KOPT-K1 (cell line): ENCODE measurements around the gene PLK3.
"Not testable (repeated sequence)": the region's sequence is repeated elsewhere in the genome, so short reads cannot be mapped to it uniquely, and the experiment has no call there.

Experiments used
- H3K27ac ChIP-seq: fragments of 200-600 bp; sonication (generic); 2 replicates; pipeline ENCODE4 v1.5.1; 2016; ENCODE audit warnings: antibody characterized with exemption, mild to moderate bottlenecking, low read depth, low read length; ENCODE audit not compliant: poor library complexity, severe bottlenecking
- H3K36me3 ChIP-seq: fragments of 200-600 bp; sonication (generic); 2 replicates; pipeline ENCODE4 v1.5.1; 2017; ENCODE audit warnings: antibody characterized with exemption, mild to moderate bottlenecking, low read length, moderate library complexity; ENCODE audit not compliant: insufficient read depth
- H3K9me3 ChIP-seq: fragments of 200-600 bp; sonication (generic); 2 replicates; pipeline ENCODE4 v1.5.1; 2017; ENCODE audit warnings: antibody characterized with exemption, low read length, mild to moderate bottlenecking; ENCODE audit not compliant: insufficient read depth, poor library complexity, severe bottlenecking

Gene PLK3

DNA sequence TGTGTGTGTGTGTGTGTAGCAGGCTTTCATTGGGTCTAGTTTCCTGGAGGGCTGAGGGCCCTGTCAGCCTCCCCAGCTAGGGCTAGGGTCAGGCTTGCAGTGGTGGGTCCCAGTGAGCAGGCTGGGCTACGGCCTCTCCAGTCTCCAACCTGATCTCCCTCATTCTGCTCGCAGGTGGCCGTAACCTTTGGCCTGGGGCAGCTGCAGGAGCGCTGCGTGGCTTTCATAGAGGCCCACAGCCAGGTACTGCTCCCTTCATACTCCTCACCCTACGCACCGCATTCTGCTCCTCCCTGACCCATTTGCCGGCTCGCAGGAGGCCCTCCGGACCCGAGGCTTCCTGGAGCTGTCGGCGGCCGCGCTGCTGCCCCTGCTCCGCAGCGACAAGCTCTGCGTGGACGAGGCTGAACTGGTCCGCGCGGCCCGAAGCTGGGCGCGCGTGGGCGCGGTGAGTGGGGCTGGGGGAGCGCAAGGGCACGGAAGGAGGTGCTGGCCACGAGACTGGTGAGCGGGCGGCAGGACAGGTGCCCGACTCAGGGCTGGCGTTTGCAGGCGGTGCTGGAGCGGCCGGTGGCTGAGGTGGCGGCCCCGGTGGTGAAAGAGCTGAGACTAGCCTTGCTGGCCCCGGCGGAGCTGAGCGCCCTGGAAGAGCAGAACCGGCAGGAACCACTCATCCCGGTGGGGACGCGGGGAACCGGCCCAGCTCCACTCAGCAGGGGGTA, 12.8 kb downstream of the PLK3 start:
- H3K9me3 ChIP-seq: no peaks in the 10 kb centered on the region
- peak overlapping the region; percentile 77 for H3K27ac ChIP-seq
- H3K36me3 ChIP-seq: no peaks in the 10 kb centered on the region

DNA sequence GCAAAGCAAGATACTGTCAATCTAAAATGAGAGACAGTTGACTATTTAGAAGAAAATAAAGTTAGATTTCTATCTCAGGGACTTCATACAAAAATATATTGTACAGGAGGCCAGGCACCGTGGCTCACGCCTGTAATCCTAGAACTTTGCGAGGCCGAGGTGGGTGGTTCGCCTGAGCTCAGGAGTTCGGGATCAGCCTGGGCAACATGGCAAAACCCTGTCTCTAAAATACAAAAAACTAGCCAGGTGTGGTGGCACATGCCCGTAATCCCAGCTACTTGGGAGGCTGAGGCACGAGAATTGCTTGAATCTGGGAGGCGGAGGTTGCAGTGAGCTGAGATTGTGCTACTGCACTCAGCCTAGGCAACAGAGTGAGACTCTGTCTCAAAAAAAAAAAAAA, 15.7 kb downstream of the PLK3 start:
- H3K27ac ChIP-seq, H3K36me3 ChIP-seq, H3K9me3 ChIP-seq: not testable (repeated sequence)

DNA sequence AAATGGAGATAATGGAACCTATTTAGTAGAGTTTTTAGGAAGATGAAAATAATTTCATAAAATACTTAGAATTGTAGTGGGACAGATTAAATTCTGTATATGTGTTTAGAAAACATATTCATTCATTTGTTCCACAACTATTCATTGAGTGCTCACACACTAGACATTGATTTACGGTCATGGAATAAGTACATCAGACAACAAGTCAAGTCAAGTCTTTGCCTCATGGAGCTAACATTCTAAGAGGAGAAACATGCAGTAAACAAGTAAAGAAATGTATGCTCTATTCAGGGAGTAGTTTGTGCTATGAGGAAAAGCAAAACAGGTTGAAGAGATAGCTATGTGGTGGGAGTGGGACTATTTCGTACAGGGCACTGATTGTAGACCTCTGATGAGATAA, 17.1 kb downstream of the PLK3 start:
- Histone ChIP-seq H3K9me3 (no peaks in the 10 kb centered on the region), H3K27ac (no peak overlapping the region), H3K36me3 (no peaks in the 10 kb centered on the region)

DNA sequence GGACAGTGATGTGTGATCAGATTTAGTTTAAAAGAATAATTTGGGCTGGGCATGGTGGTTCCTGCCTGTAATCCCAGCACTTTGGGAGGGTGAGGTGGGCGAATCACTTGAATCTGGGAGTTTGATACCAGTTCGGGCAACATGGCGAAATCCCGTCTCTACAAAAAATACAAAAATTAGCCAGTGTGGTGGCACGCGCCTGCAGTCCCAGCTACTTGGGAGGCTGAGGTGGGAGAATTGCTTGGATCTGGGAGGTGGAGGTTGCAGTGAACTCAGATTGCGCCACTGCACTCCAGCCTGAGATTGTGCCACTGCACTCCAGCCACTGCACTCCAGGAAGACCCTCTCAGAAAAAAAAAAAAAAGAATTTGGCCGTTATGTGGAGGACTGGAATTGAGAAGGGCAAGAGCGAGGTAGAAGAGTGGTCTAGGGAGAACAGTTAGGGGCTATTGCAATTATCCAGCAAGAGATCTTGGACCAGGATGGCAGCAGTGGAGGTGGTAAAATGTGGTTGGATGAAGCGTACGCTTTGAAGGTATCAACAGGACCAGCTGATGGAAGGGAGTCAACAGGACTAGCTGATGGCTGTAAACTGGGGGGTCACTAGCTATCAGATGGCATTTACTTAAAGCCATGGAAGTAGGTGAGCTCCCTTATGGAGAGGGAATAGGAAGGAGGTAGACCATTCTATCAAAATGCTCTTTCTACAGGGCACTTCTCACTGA, 17.8 kb downstream of the PLK3 start:
- no peaks in the 10 kb centered on the region for H3K36me3 ChIP-seq
- no peaks in the 10 kb centered on the region for H3K9me3 ChIP-seq
- H3K27ac ChIP-seq: no peak overlapping the region

DNA sequence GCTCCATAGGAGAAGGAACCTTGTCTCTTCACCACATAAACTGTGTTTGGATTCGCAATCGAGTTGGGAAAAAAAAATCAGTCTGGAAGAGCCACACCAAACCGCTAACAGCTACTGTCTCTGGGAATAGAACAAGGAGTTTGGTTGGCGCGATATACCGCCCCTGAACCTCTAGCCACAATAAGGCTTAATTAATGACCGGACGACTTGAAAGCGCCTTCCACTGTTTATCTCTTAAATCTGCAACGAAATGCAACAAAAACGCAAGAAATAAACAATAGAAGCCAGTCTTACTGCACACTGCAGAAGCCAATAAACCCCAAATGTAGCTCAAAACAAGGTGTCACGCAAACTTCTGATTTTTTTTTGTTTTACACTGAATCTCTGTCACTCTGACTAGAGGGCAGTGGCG, 19.0 kb downstream of the PLK3 start:
- Histone ChIP-seq H3K9me3 (no peaks in the 10 kb centered on the region), H3K27ac (peak overlapping the region; percentile 99), H3K36me3 (no peaks in the 10 kb centered on the region)

DNA sequence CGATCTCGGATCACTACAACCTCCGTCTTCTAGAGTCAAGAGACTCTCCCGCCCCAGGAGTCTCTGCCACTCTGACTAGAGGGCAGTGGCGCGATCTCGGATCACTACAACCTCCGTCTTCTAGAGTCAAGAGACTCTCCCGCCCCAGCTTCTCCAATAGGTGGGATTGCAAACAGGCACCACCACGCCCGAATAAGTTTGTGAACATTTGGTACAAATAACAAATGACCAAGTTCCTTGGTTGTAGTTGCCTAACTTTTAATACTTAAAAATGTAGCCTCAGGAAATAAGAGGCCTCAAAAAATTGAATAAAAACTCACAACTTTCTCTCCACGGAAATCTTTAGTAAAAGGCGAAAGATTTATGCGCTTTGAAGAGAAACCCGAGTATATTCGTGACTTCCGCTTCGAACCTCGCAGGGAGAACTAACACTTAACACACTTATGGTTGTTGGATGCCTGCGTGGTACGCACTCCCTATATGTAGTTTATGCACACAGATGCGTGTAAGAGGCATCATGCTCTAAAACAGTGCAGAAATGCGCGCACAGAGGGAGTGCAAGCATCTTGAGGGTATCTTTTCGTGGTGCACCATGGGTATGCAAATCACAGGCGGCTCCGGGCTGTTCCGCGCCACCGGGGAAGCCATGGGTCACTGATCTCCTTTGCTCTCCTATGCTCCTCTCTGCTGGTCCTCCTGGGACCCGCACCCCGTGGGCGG, 19.6 kb downstream of the PLK3 start:
- no peaks in the 10 kb centered on the region for H3K9me3 ChIP-seq
- H3K27ac ChIP-seq: peak overlapping the region; percentile 99
- no peaks in the 10 kb centered on the region for H3K36me3 ChIP-seq

DNA sequence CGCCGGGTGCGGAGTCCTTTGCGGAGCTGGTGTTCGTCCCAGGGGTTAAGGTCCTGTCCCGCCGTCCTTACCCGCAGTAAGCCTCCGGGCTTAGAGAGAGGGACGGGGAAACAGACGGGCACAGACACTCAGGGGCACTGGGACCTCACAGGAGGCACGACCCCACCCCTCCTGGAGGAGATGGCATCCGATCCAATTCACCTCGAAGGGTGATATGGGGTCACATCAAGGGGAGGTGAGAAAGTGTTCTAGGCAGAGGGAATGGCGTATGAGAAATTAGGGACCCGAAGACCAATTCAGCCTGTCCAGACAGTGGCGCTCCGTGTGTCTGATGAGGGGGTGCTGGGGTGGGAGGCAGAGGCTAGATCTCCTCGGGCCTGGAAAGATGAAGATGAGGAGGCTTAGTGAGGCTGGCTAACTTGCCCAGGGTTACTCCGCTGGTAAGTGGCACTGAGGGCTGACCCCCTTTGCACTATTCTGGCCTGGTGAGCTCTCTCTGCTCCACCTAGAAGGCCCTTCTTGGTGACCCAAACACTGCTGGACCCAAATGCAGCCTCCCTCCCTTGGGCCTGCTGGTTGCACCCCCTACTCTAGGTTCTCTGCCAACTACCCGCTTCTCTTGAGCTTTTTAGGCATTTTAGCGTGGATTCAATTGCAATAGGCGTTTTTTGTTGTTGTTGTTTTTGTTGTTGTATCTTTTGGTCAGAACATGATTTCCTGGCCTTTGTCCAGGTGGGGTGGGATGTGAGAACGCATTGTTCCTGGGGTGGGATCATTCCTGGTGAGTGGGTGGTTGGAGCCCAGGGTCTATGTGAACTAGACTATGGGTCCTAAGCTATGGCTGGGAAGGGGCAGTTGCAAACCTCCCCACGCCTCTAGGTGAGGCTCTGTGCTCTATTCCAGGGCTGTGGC, 20.4 kb downstream of the PLK3 start:
- peak overlapping the region; percentile 99 for H3K27ac ChIP-seq
- H3K36me3 ChIP-seq: no peaks in the 10 kb centered on the region
- H3K9me3 ChIP-seq: no peaks in the 10 kb centered on the region

DNA sequence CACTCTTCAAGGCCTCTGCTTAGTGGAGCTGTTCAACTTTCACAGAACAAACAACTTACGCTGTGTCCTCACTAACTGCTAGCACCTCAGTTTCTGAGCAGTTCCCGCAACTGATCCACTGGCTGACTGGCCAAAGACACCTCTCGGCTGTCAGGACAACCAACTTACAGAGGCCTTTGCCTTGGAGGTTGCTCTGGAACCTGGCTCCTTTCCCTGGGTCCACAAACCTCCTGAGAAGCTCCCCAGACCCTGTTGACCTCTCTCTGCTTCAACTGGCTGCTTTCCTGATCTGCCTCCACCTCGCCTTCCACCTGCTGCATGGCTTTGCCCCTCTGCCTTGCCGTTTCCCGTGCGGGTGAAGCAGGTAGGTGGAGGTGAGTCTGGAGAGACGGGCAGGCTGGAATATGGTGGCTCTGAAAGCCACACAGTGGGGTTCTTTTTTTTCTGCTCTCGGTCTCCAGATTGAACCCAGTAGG, 21.1 kb downstream of the PLK3 start:
- no peak overlapping the region for H3K27ac ChIP-seq
- no peaks in the 10 kb centered on the region for H3K36me3 ChIP-seq
- H3K9me3 ChIP-seq: no peaks in the 10 kb centered on the region

DNA sequence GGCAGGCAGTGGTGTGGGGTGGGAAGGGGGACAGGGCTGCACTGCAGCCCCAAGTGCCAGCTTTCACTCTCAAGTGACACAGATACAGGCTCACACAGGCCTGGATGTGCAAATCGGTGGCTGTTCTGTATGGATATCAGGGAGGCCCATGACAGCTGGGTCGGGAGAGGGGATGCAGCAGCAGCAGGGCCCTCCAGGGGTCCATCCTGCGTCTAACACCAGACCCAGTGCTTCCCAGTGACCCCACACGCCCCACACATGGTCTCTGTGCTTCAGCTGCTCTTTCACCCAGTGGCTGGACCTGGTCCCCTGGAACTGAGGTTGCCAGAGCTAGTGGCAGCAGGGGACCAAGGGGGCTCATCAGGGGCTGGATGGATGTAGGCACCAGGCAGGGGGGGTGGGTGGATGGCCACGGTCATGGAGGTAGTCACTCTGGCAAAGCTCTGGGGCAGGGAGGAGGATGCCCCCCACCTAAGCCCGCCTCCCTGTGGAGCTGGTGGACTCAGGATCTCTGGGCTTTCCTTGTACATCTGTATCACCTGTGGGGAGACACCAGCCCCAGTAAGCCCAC, 22.0 kb downstream of the PLK3 start:
- H3K36me3 ChIP-seq: no peaks in the 10 kb centered on the region
- H3K27ac ChIP-seq: no peak overlapping the region
- H3K9me3 ChIP-seq: no peaks in the 10 kb centered on the region

DNA sequence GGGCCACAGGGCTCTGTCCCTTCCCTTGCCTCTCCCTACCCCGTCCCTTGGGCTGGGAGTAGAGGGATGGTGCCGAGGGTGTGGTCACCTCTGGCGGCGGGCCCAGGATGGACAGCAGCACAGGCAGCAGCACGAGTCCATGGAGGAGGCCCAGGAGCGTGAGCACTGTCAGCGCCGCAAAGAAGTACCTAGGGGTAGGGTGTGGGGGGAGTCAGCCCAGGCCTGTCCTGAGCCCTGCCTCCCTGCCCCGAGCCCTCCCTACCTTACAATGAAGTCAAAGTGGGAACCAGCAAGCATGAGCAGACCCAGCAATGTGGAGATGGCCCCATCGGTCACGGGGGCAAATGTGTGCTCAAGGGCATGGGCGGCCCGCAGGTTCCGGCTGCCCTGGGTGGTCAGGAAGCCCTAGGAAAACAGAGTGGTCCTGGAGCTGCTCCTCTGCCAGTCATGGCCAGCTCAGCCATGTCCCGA, 22.8 kb downstream of the PLK3 start:
- no peak overlapping the region for H3K27ac ChIP-seq
- H3K9me3 ChIP-seq: no peaks in the 10 kb centered on the region
- H3K36me3 ChIP-seq: no peaks in the 10 kb centered on the region

DNA sequence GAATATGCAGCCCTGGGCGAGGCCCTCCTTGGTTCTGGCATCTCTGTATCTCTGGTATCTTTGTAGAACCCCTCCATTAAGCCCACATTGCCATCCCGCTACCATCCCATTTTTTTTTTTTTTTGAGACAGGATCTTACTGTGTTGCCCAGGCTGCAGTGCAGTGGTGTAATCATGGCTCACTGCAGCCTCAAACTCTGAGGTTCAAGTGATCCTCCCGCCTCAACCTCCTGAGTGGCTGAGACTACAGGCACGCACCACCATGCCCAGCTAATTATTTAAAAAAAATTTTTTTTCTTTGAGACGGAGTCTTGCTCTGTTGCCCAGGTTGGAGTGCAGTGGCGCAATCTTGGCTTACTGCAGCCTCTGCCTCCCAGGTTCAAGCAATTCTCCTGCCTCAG, 24.2 kb downstream of the PLK3 start:
- not testable (repeated sequence) for H3K36me3 ChIP-seq, H3K27ac ChIP-seq, H3K9me3 ChIP-seq

DNA sequence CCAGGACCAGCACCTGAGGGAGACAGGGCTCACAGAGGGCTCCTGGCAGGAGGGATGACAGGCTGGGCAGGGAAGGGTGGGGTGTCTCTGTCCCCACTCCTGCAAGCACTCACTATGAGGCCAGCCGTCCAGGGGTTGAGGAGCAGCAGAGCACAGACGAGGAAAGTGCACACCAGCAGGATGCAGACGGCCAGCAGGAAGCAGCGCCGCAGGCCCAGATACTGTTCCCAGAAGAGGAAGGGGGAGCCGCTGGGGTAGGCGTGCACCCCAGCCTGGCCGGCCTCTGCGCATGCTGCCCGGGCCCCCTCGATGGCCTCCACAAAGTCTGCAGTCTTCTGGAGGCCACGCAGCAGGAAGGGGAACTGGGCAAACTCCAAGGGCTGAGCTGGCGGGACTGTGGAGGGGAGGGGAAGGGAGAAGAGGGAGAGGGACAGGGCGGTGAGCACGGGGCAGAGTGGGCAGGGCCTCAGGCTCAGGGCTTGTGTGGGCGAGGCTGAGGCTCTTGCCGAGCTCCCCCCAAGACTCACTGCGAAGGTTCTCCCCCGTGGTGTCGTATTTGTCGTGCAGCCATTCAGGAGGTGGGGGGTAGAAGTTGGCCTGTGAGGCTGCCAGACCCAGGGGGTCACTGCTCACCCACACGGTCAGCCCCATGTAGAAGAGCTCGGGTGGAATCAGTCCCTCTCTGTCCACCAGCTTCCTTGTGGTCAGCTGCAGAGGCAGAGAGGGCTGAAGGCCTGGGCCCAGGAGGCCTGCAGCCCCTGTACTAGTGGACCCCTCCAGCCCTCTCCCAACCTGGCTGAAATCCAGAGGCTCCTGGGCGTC, 26.4 kb downstream of the PLK3 start:
- H3K9me3 ChIP-seq: no peaks in the 10 kb centered on the region
- H3K36me3 ChIP-seq: no peaks in the 10 kb centered on the region
- no peak overlapping the region for H3K27ac ChIP-seq

DNA sequence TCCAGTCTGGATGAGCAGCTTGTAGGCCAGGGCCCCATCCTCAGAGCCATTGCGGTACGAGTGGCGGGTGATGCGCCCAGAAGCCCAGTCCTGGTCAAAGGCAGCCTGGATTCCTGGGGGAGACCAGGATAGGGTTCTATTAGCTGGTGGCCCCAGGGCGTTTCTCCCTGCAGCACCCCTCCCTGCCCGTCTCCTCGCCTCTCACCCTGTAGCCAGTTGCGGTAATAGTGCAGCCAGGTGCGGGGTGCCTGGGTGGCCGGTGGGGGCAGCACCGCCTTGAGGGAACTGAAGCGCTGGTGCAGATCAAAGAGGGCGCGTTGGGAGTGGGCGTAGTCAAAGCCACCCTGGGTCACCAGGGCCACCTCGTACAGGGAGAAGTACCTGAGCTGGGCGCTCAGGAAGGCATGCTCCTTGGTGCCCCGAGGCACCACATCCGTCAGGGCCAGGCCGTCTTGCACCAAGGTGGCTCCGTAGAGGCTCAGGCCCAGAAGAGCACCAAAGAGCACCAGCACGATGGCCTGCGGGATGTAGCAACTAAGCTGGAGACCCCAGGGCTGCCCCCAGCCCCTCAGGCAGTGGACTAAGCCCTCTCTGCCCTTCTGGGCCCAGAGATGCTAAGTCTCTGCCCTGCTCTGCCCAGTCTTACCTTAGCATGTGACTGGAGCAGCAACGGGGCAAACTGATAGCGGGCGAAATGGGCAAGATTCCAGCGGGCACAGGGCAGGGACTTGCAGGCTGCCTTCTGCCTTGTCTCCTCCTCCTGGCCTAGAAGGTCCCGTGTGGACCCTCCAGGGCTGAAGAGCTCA, 27.2 kb downstream of the PLK3 start:
- no peak overlapping the region for H3K27ac ChIP-seq
- H3K9me3 ChIP-seq: no peaks in the 10 kb centered on the region
- H3K36me3 ChIP-seq: no peaks in the 10 kb centered on the region
